OCI-LY1 (cell line): ENCODE data around the gene CIB4.

Source experiments
- H2AFZ ChIP-seq: fragments of 200-600 bp; sonication (generic), shearing (Covaris generic); 2 replicates; pipeline ENCODE4 v1.6.0; 2014; ENCODE audit warnings: antibody characterized with exemption, mild to moderate bottlenecking, low read length
- H3F3A ChIP-seq: fragments of 200-600 bp; sonication (generic), shearing (Covaris generic); 2 replicates; pipeline ENCODE4 v1.6.0; 2014; ENCODE audit warnings: mild to moderate bottlenecking, antibody characterized with exemption, low read length, moderate library complexity; ENCODE audit not compliant: insufficient read depth
- H3K27ac ChIP-seq: fragments of 200-600 bp; sonication (generic); 2 replicates; pipeline ENCODE4 v1.5.1; 2014; ENCODE audit warnings: low read length, mixed run types, mild to moderate bottlenecking, low read depth; ENCODE audit not compliant: poor library complexity, severe bottlenecking
- H3K27me3 ChIP-seq: fragments of 200-600 bp; sonication (generic); 2 replicates; pipeline ENCODE4 v1.6.0; 2014; ENCODE audit warnings: antibody characterized with exemption, mild to moderate bottlenecking, low read length, moderate library complexity; ENCODE audit not compliant: insufficient read depth
- H3K36me3 ChIP-seq: fragments of 200-600 bp; sonication (generic); 2 replicates; pipeline ENCODE4 v1.6.1; 2014; ENCODE audit warnings: mild to moderate bottlenecking, antibody characterized with exemption, low read length, moderate library complexity, mixed read lengths; ENCODE audit not compliant: insufficient read depth
- H3K4me1 ChIP-seq: fragments of 200-600 bp; sonication (generic); 2 replicates; pipeline ENCODE4 v1.5.1; 2014; ENCODE audit warnings: mild to moderate bottlenecking, low read length, moderate library complexity; ENCODE audit not compliant: insufficient read depth, severe bottlenecking
- H3K4me2 ChIP-seq: fragments of 200-600 bp; sonication (generic), shearing (Covaris generic); 2 replicates; pipeline ENCODE4 v1.6.1; 2014; ENCODE audit warnings: low read length
- H3K4me3 ChIP-seq: fragments of 200-600 bp; sonication (generic); 2 replicates; pipeline ENCODE4 v1.5.1; 2014; ENCODE audit warnings: low read length, low read depth, mild to moderate bottlenecking, mixed read lengths; ENCODE audit not compliant: poor library complexity, severe bottlenecking
- H3K79me2 ChIP-seq: fragments of 200-600 bp; shearing (Covaris generic); 2 replicates; pipeline ENCODE4 v1.6.1; 2016; ENCODE audit warnings: mixed run types, low read length, mixed read lengths; ENCODE audit not compliant: insufficient read depth
- H3K9ac ChIP-seq: fragments of 200-600 bp; sonication (generic), shearing (Covaris generic); 2 replicates; pipeline ENCODE4 v1.6.1; 2014; ENCODE audit warnings: mild to moderate bottlenecking, low read length, mixed read lengths
- H3K9me2 ChIP-seq: fragments of 200-600 bp; sonication (generic), shearing (Covaris generic); 2 replicates; pipeline ENCODE4 v1.6.1; 2014; ENCODE audit warnings: low read depth, mild to moderate bottlenecking, low read length, mixed read lengths
- H3K9me3 ChIP-seq: fragments of 200-600 bp; shearing (Covaris generic); 2 replicates; pipeline ENCODE4 v1.6.1; 2014; ENCODE audit warnings: low read length, mixed read lengths
- H4K20me1 ChIP-seq: fragments of 200-600 bp; sonication (generic), shearing (Covaris generic); 2 replicates; pipeline ENCODE4 v1.6.0; 2016; ENCODE audit warnings: mild to moderate bottlenecking, low read length; ENCODE audit not compliant: insufficient read depth
- EZH2 ChIP-seq: fragments of 200-600 bp; sonication (generic), shearing (Covaris generic); IDR thresholded peaks from 2 replicates; pipeline ENCODE4 v1.8.0; 2017; ENCODE audit warnings: borderline replicate concordance, mixed run types, mild to moderate bottlenecking, antibody characterized with exemption, low read length, moderate library complexity, mixed read lengths
- TF ChIP-seq, protein P1 (sequence below): fragments of 200-600 bp; sonication (generic), shearing (Covaris generic); IDR thresholded peaks from 2 replicates; pipeline ENCODE4 v1.5.1; 2017; ENCODE audit warnings: mild to moderate bottlenecking, antibody characterized with exemption, low read length, moderate library complexity, mixed read lengths

CIB4 gene

GRCh38 chr2:26571316-26571715 lies 69.8 kb downstream of the CIB4 start:
- Histone ChIP-seq H2AFZ (no peak overlapping the region), H3K27me3 (peaks cover 11% of the 10 kb centered on the region; the same call in 1 of the 2 replicates), H3K79me2 (no peaks in the 10 kb centered on the region), H3K9me3 (no peaks in the 10 kb centered on the region), H3K4me2 (no peak overlapping the region), H3K36me3 (no peaks in the 10 kb centered on the region), H3F3A (no peaks in the 10 kb centered on the region), H3K27ac (no peak overlapping the region), H3K9me2 (no peaks in the 10 kb centered on the region), H3K9ac (no peak overlapping the region), H3K4me1 (no peaks in the 10 kb centered on the region), H4K20me1 (no peaks in the 10 kb centered on the region), H3K4me3 (no peak overlapping the region)
- TF ChIP-seq, protein P1, sequence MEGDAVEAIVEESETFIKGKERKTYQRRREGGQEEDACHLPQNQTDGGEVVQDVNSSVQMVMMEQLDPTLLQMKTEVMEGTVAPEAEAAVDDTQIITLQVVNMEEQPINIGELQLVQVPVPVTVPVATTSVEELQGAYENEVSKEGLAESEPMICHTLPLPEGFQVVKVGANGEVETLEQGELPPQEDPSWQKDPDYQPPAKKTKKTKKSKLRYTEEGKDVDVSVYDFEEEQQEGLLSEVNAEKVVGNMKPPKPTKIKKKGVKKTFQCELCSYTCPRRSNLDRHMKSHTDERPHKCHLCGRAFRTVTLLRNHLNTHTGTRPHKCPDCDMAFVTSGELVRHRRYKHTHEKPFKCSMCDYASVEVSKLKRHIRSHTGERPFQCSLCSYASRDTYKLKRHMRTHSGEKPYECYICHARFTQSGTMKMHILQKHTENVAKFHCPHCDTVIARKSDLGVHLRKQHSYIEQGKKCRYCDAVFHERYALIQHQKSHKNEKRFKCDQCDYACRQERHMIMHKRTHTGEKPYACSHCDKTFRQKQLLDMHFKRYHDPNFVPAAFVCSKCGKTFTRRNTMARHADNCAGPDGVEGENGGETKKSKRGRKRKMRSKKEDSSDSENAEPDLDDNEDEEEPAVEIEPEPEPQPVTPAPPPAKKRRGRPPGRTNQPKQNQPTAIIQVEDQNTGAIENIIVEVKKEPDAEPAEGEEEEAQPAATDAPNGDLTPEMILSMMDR: no peak
- no peak for TF ChIP-seq EZH2

- H3K79me2 ChIP-seq: no peaks in the 10 kb centered on the region
- H3K36me3 ChIP-seq: no peaks in the 10 kb centered on the region
- peaks cover 11% of the 10 kb centered on the region; the same call in 1 of the 2 replicates for H3K27me3 ChIP-seq
- H3K27ac ChIP-seq: no peak overlapping the region
- H2AFZ ChIP-seq: no peak overlapping the region
- TF ChIP-seq, protein P1: no peak
- no peak for TF ChIP-seq EZH2
- no peak overlapping the region for H3K9ac ChIP-seq
- H3F3A ChIP-seq: no peaks in the 10 kb centered on the region
- no peaks in the 10 kb centered on the region for H3K9me3 ChIP-seq
- H3K4me2 ChIP-seq: no peak overlapping the region
- no peaks in the 10 kb centered on the region for H4K20me1 ChIP-seq
- H3K4me3 ChIP-seq: no peak overlapping the region
- H3K9me2 ChIP-seq: no peaks in the 10 kb centered on the region
- no peaks in the 10 kb centered on the region for H3K4me1 ChIP-seq
These were observed 71.1 kb downstream of the CIB4 start for GRCh38 chr2:26570083-26570430.

DNA sequence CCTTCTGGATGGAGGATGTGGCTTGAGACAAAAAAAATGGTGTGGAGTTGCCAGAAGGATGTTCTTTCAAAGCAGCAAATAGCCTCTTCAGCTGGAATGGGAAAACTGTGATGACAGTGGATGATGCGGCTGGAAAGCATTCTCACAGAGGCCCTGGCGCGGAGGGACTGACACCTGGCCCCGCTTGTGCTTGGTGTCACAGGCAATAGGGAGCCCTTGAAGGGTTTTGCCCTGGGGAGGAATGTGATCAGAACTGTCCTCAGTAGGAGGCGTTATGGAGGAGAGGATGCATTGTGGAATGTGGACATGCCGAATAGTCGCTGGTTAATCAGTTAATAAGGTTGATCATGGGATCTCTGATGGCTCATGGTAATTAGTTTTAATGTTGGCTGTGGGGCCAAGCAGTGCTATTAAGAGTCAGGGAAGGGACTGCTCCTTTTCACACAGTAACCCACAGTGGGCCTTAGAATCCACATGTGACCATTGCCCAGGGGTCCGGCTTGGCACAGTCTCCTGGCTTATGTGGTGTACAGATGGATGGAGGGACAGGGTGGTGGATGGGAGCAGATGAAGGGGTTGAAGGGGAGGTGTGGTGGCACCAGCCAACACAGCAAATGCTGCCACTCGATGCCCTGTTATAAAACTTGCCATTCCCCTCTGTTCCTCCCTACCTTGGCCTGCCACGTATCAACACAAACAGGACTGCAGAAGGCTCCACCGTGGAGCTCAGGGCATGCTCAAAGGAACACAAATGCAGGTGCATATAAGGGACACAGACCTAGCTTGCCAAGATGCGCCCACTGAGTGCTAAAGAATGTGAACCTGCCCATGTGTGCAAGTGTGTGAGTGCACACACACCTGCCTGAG lies 71.7 kb downstream of the CIB4 start:
- no peaks in the 10 kb centered on the region for H3K9me2 ChIP-seq
- no peak overlapping the region for H3K4me3 ChIP-seq
- no peaks in the 10 kb centered on the region for H3K9me3 ChIP-seq
- H3K79me2 ChIP-seq: no peaks in the 10 kb centered on the region
- no peaks in the 10 kb centered on the region for H3F3A ChIP-seq
- H3K4me2 ChIP-seq: no peak overlapping the region
- no peak overlapping the region for H2AFZ ChIP-seq
- TF ChIP-seq, protein P1: no peak
- no peak overlapping the region for H3K9ac ChIP-seq
- H3K36me3 ChIP-seq: no peaks in the 10 kb centered on the region
- no peaks in the 10 kb centered on the region for H4K20me1 ChIP-seq
- peaks cover 11% of the 10 kb centered on the region; the same call in 1 of the 2 replicates for H3K27me3 ChIP-seq
- no peak overlapping the region for H3K27ac ChIP-seq
- H3K4me1 ChIP-seq: no peaks in the 10 kb centered on the region
